ENCODE measurements around the gene CHST1.

Gene CHST1

DNA sequence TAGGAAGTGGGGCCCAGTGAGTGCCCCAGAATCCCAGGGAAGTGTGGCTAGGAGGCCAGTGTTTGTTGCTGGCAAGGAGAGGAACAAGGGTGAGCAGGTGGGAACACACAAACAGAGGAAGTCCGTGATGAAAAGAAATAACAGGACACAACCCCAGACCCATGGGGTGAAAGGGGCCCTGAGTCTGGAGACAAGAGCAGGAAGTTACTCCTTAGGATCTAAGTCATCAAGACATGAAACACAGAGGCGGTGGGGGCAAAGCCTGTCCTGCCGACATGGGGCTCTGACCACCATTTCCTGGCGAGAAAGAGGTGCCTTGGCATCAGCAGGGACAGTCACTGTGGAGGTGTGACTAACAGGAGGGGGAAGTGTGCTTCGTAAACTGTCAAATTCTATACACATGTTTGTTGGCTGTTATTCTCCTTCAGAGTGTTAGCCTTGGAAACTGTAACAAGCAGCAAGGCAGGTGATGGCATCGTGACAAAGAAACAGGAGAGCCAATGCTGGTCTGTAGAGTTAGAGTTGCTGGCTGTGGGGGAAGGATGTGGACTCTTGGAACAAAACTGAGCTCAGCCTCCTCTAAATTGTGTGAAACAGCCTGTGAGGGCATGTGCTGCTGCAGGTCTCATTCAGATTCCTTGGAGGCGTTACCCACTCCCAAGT lies 21.7 kb downstream of the CHST1 start:
- no peak for DNase-seq

DNA sequence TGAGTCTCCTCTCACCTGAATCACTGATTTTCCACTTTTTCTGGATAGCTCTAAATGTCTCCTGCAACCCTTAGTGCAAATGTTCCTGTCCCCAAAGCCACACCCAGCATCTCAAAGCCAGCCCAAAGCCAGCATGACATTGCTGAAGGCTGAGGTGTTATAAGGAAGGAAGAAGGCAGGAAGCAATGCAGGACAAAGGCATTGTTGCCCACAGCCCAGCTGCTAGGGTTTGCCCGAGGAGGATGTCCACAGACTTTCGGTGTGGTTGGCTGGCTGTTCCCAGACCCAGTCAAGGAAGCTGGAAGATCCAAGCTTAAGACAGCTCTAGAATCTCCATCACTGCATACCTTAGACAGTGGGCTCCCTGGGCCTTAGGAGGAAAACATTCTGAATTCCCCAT lies 23.5 kb downstream of the CHST1 start:
- DNase-seq: no peak

DNA sequence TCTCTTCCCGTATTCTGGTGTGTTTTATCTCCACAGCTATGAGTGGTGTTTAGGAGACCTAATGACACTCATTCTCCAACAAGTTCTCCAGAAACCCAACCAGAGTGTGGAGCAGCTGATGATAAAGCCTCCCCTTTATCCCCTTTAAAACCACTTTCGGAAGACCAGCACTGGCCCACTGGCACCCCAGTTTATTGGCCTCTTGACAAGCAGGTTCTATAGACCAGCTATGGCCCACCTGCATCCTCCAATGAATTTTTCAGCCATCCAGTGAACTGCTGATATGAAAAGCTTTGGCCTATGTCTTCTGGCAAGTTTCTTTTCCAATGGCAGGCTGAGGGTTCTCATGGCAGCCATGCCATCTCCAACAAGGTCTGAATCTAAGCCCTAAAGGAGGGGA lies 27.4 kb downstream of the CHST1 start:
- DNase-seq: no peak

DNA sequence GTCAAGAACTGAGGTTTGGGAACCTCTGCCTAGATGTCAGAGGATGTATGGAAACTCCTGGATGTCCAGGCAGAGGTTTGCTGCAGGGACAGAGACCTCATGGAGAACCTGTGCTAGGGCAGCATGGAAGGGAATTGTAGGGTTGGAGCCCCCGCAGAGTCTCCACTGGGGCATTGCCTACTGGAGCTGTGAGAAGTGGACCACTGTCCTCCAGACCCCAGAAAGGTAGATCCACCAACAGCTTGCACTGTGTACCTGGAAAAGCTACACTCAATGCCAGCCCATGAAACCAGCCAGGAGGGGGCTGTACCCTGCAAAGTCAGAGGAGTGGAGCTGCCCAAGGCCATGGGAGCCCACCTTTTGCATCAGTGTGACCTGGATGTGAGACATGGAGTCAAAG lies 29.5 kb downstream of the CHST1 start:
- no peak for DNase-seq

DNA sequence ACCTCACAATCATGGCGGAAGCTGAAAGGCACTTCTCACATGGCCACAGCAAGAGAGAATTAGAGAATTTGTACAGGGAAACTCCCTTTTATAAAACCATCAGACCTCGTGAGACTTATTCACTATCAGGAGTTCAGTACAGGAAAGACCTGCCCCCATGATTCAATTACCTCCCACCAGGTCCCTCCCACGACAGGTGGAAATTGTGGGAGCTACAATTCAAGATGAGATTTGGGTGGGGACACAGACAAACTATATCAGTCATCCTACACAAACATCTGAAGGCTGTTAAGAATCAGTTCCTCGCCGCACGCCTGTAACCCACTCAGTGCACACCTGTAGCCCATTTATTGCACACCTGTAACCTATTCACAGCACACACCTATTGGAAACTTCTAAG lies 39.8 kb downstream of the CHST1 start:
- DNase-seq: no peak

DNA sequence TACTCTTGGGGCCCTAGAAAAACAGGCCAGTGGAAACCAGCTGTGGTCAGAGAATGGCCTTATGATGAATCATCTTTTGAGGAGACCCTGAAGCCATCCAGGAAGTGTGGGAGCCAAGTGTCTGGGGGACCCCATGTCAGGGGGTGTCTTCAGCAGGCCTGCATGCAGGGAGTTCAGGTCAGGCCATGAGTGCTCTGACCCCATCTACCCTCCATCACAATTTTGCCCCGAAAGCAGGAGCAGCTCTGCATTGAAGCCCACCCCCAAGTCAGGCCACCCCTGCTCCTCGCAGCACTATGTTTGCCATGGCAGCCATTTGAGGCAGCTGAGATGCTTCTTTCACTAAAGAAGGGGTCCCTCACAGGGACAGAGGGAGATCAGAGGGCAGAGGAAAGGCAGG lies 41.3 kb downstream of the CHST1 start:
- no peak for DNase-seq

DNA sequence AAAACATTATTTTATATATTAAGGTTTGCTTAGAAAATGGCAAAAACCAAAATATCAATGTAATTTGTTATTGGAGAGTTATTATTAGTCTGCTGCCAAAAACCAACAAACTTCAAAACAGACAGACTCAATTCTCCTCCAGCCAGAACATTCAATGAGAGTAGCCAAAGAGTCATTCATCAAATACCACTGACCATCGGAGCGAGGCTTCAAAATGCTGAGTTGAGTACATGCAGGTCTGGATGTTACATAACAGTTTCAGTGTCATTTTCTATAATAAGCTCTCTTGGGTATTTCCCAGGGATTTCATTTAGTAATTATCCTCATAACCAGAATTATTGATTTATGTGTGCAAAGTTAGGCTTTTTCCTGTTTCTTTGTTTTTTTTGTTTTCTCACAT lies 42.6 kb downstream of the CHST1 start:
- DNase-seq: no peak

DNA sequence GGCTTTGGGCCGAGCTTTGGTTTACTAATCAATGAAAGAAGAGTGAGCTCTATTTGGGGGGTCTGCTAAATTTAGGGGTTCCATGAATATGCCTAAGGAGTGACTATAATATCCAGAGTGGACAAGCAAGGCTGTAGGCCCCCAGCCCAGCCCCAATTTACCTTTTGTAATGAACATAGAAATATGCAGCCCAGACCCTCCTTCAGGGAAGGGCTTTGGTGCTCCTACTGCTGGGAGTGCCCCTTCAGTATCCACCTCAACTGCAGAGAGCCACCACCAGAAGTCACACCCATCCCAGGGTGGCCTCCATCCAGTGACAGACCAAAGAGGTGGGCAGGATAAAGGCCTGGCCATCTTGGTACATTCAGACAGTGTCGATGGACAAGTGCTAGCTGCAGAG lies 43.1 kb downstream of the CHST1 start:
- DNase-seq: no peak

DNA sequence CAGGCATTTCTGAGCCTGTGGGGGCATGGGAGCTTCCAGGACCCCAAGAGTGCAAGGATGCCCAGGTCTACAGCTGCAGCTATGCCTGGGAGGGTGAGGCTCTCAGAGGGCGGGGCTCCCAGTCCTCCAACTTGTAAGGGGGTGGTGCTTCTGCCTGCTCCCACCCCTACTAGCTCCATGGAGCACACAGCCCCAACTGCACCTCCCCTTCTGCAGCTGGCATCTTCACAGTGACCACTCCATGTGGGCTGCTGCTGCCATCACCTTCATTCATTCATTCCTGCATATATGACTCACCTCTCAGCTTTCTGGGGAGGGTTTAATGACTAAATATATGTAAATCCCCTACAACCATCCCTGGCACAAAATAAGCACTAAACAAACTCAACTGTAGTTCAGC lies 43.8 kb downstream of the CHST1 start:
- no peak for DNase-seq

DNA sequence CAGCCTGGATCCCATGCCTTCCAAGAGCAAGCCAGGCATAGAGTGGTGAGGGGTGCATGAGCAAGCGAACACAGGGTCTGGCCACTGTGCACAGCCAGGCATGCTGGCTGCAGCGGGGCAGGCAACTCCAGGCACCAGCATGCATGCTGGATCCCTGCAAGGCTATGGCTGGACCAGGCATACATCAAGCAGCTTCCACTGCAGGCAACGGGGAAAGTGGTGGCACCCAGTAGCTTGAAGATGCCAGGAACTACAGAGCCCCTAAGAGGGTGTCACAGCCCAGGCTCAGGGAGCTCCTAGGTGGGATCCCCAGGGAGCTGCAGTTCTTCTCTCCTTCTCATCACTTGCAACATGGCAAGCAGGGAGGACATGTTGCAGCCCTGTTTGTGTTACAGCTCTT lies 45.2 kb downstream of the CHST1 start:
- DNase-seq: no peak

DNA sequence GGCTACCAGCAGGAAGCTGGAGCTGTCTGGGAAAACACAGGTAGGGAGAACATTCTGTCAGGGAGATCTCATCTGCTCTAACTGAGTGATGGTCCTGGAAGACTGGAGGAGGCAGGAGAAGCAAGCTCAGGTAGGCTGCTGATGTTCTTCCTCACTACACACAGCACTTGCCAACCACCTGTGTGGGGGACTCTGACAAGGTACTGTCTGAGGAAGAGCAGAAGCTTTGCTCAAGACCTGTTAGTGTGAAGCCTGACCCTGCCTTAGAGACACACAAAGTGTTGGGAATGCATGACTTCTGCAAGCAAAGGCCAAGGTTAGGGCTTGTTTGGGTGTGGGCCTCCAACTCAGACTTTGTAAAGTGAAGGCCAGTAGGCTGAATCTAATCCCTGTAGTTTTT lies 46.5 kb downstream of the CHST1 start:
- DNase-seq: no peak

DNA sequence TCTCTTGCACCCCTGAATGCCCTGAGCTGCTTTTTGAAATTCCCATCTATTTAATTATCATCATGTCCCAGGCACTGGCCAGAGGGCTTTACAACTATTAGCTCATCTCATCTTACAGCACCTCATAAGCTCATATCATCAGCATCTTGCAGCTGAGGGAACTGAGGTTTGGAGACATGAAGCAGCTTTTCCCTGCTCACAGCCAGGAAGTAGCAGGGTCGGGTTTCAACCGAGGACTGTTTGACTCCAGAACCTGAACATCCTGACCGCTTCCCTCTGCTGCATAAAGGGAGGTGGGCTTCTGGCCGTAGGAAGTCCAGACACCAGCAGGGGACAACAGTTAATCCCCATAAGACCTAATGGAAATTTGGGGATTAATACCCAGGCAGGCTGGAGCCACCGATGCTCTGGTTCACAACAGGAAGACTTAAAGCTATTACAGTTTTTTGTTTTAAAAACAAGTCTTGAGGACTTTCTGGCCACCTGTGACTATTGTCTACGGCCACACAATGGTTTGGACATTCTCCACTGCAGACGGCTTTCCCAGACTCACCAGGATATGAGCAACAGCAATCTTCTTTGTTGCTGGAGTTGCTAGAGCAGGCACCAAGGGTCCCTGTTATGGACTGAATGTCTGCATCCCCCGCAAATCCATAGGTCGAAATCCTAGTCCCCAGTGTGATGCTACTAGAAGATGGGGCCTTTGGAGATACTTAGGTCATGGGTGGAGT lies 47.4 kb downstream of the CHST1 start:
- DNase-seq: no peak

DNA sequence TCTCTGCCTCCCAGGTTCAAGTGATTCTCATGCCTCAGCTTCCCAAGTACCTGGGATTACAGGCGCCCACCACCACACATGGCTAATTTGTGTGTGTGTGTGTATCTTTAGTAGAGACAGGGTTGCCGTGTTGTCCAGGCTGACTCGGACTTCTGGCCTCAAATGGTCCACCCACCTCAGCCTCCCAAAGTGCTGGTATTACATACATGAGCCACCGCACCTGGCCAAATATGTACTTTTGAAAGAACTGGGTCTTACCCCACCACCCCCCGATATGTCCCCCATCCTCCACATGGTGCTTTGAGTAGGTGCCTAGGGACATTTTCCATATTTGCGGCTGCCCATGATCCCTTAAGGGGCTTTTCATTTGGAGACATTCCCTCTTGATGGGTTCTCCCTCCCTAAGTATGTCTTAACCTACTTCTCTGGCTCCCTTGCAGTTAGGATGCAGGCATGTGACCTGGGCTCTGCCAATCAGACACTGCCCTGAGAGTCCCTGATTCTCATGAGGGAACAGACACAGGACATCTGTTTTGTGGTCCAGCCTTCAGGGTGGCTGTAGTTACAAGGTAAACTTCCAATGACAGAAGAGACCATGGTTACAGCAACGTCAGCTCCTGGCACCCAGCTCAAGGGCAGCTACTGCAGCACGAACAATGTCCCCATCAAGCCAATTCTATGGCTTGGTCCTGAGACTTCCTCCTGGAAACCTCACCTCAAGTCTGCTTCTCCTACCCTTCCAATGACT lies 48.4 kb downstream of the CHST1 start:
- no peak for DNase-seq

DNA sequence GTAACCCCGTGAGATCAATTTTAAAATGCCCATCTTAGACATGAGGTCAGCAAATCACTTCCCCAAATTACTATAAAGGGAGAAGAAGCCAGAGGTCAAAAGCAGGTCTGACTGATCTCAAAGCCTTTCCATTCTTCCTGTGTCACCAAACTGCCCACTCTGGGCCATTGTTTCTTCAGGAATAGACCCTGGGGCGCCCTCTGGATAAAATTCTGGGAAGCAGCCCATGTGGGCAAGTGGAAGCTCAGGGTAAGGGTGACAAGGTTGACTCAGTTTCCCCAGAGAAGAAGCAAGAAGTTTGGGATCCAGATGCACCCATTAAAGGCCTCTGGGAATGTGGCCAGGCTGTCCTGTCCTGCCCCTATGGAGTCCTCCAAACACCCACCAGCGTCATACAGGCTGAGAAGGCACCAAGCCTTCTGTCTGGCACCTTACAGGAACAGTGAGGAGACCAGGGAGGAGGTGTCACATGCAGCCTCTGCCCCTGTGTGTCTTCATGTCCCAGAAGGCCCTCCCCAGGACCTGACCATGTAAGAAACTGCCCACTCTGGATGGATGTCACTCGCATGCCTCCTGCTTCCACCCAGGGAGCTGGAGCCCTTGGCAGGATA lies 50.1 kb downstream of the CHST1 start:
- no peak for DNase-seq

DNA sequence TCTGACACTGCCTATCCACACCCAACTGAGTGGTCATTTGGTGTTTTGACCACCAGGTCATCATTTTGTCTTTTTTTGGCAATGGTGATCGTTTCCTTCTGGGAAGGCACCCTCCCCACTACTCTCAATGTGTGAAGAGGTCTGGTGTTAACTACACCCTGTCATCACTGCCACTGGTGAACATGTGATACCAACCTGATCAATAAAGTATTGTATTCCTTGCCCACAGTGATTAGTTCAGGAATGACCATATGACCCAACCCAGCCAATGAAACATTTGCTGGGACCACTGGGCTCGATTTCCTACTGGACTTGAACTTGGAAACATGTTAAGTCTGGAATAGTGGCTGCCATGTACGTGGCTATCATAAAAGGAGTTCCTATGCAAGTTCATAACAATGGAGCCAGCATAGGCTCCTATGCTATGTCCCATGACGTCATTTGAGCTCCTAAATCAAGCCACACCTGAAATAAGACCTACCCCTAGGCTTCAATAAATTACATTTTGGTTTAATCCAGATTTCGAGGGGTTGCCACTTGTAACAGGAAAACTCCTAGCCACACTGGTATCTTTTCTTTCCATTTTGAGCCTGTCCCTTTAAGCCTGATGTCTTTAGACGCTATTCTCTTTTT lies 51.1 kb downstream of the CHST1 start:
- DNase-seq: no peak

DNA sequence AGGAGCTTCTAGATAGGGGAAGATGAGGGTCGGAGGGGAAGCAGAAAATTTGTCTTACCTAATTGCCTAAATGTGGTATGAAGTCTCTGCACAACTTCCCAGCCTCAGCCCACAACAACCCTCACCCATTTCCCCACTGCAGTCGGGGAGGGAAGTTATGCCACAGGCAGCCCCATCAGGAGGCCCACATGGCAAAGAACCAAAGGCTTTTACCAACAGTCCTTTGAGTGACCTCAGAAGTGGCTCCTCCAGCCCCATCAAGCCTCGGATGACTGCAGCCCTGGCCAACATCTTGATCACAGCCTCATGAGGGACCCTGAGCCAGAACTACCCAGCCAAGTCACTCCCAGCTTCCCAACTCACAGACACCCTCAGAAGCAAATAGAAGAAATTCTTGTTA lies 54.8 kb downstream of the CHST1 start:
- no peak for DNase-seq

DNA sequence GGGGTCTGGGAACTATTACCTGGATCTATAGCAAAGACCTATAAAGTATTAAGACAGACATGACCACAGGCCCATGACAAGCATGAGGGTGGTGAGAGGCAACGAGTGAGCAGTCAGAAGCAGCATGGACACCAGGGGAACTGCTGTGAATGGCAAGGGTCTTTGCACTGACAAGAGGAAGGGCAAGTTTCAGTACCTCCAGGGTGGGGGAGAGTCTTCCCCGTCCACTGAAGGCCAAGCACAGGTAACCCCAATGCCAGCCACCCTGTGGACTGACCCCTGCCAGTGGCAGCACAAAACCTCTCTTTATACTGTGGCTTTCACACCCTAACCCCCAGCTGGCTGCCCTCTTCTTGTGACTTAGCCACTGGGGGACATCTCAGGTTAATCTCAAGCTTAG lies 55.5 kb downstream of the CHST1 start:
- DNase-seq: no peak

DNA sequence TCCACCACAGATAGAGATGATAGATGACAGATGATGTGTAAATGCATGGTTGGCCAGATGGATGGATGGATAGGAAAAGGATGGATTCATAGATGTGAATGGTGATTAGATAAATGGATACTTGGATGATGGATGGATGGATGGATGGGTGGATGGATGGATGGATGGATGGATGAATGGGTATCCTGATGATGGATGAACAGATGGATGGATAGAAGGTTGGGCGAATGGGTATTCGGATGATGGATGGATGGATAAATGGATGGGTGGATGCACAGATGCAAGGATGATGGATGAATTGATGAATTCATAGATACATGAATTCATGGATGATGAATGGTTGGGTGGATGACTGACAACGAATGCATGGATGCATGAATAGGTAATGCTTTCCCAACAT lies 56.1 kb downstream of the CHST1 start:
- DNase-seq: no peak

DNA sequence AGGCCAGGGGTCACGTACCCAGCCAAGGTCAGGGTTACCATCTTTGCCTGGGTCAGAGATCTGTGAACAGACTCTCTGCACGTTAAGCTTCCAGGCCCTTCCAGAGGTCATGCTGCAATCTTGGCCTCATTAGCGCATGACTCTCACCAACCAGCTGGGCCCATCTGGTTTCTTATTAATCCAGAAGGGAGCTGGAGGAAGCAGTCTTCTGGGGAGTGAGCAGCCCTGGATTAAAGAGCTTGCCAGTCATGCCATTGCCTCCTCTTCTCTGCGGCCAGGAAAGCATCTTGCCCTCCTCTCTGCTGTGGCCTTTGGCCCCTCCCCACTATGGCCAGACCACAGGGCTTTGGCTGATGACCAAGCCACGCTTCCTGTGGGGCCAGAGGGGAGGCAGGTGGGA lies 57.4 kb downstream of the CHST1 start:
- no peak for DNase-seq

DNA sequence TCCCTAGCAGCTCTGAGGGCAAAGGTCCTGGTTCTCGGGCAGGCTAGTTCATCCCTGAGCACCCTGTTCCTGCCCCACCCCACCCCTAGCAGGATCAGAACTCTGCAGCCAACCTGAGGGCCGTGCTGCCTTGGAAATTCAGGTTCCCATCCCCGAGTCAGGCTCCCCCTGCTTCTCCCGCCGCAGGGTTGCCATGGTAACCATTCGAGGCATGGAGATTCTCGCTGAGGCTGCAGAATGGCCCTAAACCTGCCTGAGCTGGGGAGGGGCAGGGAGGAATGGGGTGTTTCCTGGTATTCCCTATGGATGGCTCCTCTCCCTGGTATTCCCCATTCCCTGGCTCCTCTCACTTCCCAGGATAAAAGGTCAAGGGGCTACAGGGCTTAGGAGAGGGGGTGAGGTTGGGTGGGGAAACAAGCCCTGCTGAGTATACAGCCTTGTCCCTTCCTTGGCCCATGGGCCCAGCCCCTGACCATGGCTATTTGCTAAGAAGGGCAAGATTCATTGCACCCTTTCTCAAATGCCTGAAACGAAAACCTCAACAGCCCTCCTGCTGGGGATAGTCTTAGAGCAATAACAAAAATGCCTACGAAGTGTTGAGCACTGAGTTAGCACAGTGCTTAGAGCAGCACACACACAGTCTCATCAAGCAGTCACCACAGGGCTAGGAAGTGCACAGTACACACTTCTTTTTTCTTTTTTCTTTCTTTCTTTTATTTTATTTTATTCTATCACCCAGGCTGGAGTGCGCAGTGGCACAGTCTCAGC lies 58.7 kb downstream of the CHST1 start:
- DNase-seq: no peak

DNA sequence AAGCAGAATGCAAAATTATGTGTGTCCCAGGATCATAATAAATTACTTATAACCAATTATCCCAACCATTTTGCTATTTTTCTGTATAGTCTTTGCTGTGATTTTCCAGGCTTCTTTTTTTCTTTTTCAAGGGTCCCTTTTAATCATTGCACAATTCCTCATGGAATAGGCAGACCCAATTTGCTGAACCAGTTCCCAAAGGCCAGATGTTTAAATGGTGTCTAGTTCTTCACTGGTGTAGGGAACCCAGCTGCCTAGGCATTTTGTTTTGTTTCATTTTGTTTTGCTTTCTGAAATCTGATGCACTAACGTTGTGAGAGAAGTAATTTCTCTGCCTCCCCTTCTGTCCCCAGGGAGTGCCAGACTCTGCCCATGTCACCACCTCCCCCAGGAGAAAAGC lies 60.4 kb downstream of the CHST1 start:
- no peak for DNase-seq

DNA sequence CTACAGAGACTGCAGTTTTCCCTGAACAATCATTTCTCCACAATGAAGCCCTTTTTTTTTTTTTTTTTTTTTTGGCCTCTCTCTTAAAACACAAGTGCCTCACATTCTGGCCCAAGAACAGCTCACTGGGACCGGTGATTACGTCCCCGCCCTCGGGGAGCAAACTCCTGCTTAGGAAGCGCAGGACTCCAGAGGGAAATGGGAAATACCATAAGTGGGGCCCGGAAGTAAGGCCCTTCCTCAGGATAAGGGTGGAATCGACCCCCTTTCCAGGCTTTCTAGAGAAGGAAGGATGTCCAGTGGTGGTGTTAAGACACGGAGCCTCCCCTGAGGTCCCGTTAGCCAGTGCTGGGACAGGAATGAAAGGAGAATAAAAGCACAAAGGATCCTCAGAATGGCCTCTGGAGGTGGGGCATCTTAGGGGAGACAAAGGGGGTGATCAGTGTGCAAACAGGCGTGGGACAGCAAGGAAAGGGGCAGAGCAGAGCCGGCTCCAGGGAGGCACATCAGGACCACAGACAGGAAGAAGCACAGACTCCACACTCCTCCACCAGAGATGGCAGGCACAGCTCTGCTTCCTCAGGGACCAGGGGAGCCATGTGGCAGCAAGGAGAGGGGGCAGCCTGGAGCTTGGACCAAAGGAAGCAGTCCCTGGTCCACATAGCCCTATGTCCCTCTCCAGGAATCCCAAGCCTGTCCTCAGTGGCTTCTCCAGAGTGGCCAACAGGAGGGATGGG lies 61.3 kb downstream of the CHST1 start:
- DNase-seq: no peak

Data from effector CD8-positive, alpha-beta T cell (primary cell).